ENCODE data around the gene WFS1.

WFS1 gene

DNA sequence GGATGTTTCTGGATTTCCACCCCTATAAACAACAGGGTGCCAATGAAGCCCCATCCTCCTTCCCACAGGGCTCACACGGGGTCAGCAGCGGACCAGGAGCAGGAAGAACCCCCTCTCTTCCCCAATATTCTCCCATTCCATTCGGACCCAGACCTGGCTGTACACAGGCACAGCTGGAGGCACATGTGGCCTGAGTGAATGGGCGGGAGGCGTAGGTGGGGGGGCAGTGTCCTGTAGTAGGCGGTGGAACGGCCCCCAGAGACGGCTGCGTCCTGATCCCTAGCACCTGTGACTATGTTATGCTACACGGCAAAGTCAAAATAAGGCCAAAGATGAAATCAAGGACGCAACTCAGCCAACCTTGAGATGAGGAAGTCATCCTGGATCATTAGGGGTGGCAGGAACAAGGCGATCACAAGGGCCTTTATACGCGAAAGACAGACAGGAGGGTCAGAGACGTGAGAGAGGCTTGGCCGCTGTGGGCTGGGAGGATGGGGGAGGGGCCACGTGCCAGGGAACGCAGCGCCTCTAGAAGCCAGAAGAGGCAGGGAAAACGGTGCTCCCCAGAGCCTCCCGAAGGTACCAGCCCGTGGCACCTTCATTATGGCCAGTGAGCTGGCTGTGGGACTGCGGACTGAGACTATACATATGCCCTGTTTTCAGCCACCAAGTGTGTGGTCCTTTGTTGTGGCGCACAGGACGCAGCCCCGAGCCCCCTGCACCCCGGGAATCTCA lies 75.6 kb downstream of the WFS1 start:
- no peak for DNase-seq

DNA sequence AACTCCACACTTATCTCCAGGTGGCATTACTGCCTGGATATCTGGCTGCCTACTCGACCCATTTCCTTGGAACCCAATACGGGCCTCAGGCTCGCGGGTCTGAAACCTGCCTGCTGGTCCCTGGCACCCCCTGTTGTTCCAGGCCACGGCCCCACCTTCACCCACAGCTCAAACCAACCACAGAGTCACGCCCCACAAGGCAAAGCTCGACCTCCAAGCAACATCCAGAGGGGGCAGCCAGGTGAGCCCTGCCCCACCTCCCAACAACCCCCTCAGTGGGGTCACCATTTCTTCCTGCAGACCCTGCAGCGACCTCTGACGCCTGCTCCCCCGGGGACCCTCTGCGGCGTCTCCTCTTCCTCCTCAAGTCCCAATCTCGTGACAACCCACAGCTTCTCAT lies 76.2 kb downstream of the WFS1 start:
- no peak for DNase-seq

DNA sequence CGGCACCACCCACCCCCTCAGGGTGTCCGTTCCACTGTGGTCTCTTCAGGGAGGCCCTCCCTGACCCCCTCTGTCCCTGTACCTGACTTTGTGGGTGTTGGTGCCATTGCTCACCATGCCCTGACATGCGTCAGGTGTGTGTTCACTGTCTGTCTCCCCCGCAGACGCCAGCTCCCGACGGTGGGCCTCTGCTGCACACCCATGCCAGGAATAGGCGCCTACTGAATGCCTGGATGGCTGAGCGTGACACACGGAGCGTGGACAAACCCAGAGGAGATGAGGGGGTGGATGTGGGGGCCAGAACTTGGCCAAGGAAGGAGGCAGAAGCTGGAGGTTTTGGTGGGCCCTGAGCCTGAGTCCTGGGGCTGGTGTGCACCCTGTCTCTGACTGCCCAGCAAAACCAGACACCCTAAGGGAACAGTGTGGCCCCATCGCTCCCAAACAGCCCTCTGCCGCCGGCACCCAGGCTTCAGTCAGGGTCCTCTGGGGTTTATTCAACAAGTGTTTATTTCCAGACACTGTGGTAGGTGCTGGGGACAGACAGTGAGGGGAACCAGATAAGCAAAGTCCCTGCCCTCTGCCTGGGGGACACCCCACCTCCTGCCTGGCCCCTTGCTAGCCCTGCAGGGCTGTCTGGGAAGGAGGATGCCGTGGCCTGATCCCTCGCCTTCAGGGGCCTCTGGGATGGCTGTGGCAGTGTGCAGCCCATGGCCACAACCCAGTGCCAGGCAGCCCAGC lies 76.9 kb downstream of the WFS1 start:
- DNase-seq = no peak

DNA sequence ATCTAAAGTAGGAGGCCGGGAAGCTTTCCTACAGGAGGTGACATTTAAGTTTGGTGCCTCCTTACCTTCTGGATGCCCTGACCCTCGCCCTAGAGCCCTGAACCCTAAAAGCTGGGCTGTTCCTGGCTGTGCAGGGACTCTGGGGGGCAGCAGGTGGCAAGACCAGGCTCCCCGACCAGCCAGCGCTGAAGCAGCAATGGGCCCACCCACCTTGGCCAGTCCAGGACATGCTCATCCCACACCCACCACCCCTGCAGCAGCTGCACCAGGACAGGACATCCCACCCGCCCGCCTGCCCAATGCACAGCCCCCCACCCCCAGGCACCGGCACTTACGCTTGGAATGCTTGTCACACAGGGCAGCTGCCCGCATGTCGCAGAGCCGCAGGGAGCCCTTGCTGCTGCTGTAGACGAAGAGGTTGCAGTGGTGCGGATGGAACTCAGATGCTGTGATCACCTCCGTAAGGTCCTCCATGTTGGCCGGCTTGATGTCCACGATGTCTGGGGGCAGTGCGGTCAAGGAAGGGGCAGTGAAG lies 77.9 kb downstream of the WFS1 start:
- no peak for DNase-seq

DNA sequence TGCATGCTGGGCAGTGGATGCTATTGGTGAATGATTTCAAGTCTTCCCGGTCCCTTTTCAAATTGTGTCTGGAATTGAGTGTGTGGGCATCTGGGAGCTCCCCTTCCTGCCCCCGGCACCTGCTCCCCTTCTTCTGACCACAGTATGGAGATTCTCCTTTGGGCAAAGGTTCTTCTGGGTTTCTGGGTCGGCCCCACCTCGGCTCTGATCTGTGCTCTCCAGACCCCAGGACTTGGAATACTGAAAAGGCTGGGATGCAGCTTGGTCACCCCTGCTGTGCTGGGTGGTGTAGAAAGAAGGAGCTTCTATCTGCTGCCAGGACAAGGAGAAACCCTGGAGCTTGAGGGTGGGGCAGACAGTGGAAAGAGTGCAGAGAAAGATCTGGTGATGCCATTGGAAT lies 78.8 kb downstream of the WFS1 start:
- DNase-seq = no peak

DNA sequence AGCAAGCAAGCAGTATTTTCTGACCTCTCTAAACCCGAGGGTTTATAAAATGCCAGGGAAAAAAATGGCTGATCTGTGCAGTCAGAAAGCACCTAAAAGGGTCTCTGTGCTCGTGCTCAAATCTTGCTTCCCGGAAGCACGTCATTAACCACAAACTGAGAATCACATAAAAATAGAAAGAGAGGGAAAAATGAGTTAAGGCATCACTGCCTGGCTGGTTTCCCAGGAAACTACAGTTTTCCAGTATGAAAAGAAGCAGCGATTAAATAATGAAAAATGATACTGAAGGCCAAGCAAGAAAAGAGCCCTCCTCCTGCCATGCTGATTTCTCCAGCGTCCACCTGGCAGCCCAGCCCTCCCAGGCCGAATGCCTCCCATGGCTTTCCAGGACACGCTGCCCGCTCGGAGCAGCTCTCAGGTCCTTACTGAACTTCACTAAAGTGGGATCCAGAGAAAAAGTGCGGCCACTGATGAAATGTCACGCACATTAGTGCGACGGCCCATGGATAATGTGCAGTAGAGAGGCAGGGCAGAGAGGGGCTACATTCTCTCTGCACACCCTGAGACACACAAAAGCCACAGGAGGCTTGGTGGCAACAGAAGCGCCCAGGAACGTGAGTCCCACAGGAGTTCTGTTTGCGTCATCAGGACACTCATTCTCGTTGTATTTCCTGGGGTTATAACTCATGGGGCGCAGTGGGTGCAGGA lies 80.4 kb downstream of the WFS1 start:
- DNase-seq = no peak

DNA sequence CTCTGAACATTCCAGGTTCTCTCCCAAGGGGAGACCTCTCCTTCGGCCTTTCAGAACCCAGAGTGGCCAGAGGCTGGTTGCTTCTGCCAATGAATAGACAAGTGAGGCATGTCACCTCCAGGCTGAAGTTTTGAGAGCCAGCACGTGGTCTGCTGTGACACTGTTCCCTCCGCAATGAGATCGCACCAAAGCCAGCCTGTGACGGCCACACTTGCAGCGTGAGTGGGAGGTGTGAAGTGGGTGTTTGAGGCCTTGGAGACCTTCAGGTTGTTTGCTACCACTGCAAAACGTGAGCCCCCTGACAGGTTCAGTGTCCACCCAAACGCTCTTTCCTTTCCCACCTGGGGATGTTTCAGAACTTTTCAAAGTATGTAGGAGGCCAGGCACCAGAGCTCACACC lies 81.0 kb downstream of the WFS1 start:
- no peak for DNase-seq

DNA sequence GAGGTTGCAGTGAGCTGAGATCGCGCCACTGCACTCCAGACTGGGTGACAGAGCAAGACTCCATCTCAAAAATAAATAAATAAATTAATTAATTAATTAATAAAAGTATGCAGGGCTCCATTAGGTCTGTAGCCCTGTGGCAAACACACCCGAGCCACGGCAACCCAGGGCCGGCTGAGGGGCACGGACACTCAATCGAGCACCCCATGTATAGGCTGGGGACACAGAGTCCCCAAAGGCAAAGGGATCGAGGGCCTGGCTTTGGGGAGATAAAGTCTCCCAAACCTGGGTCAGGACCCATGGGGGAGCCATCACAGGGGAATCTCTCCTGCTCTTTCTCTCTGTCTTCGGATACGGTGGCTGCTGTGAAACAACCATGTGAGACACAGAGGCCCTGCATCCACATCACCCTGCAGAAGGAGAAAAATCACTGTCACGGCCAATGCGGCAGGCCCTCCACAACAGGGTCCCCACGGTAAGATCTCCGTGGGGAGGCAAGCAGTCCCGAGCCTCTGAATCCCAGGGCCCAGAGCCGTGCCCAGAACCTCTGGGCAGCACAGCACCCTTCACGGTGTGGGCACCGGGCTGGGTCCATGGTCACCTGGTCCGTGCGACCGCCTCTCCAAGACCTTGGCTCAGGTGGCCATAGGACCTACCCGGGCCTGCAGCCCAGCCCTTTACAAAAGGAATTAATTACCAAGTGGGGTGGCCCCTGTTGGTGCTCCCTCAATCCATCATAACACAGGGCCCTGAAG lies 81.8 kb downstream of the WFS1 start:
- no peak for DNase-seq

DNA sequence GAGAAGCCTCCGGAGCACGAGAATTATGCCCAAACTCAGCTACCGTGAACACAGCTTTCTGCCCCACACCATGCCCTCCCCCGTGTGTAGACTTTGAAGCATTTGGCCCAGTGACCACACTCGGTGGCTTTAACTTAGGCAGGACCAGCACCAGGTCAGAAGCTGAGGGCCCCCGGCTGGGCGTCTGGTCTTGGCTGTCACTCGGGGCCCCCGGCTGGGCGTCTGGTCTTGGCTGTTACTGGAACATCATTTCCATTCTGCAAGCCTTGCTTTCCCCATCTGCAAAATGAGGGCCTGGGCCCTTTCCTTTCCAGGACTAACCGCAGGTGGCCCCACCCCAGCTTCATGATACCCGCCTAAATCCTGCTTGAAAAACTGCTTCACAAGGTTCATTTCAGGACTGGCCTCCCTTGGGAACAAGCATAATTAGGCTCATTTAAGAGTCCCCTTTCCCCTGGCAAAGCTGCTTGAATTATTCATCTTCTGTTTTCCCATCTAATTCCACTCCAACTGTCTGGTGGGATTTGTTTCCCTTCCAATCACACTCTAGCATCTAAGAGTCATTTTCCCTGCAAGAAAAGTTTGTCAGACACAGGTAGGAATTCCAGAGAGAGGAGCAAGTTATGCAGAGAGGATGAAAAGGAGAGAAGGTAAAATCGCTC lies 82.5 kb downstream of the WFS1 start:
- no peak for DNase-seq

Data from activated CD4-positive, alpha-beta T cell treated with anti-CD3 and anti-CD28 coated beads, Interleukin-10, Interleukin-2, amounts not matched to agents 100 ng/mL and 50 ng/mL, durations not matched to agents 16 hours and 8 hours (primary cell).